HCT116 (cell line): Measurements from ENCODE around the gene RAPGEF2. TPM values are rescaled to one million over a fixed set of nuclear protein-coding genes. Genes with fewer than 3 reads are reported as not detected.

ENCODE experiments used
- ATAC-seq: fragments of 200-7000 bp; cut with Tn5 transposase; 2 replicates; pipeline ENCODE4 v1.9.1; 2020; ENCODE audit warnings: mild to moderate bottlenecking, moderate library complexity
- BruUV-seq: library from RNA; stranded (reverse); fragments of 400-500 nt; replicated peaks from 2 replicates; lab custom pipeline; 2021; lab: Mats Ljungman, UMichigan
- CTCF ChIA-PET: fragments of 300-600 bp; sonication (Branson Sonifier 250); formaldehyde crosslinking; loops from one replicate; lab custom pipeline; 2021; ENCODE audit warnings: antibody characterized with exemption; lab: Charles Lee
- POLR2A ChIA-PET: fragments of 300-600, 350-600 bp; sonication (Branson Sonifier 250); formaldehyde crosslinking; loops from one replicate; lab custom pipeline; 2021; ENCODE audit warnings: antibody characterized with exemption; lab: Charles Lee
- RAD21 ChIA-PET, 2 experiments: fragments of 300-600 bp; sonication (Branson Sonifier 250); formaldehyde crosslinking; loops; one replicate each; lab custom pipeline; 2023; ENCODE audit warnings: low total read pairs in 2 of 2; ENCODE audit not compliant: uncharacterized antibody in 2 of 2, unreplicated experiment in 2 of 2, low non-redundant PET in 1 of 2; lab: Charles Lee
- DNase-seq: peaks from one replicate; pipeline ENCODE4 v3.0.0-alpha.2; 2010; ENCODE audit warnings: low read depth, low spot score
- H2AFZ ChIP-seq: fragments of 200-600 bp; shearing (Covaris generic), sonication (generic); 2 replicates; pipeline ENCODE4 v1.6.1; 2017; ENCODE audit warnings: low read depth, mixed run types, mixed read lengths, antibody characterized with exemption, low read length; ENCODE audit not compliant: poor library complexity, severe bottlenecking
- H3K27ac ChIP-seq: 2 replicates; pipeline ENCODE4 v1.5.1; 2012; ENCODE audit warnings: low read depth, low read length
- H3K27me3 ChIP-seq: fragments of 200-600 bp; sonication (generic); 2 replicates; pipeline ENCODE4 v1.6.1; 2016; ENCODE audit warnings: mixed run types, low read length, mixed read lengths; ENCODE audit not compliant: insufficient read depth
- H3K36me3 ChIP-seq, 2 experiments: fragments of 200-500 bp in 1 of 2; fragments of 200-600 bp in 1 of 2; sonication (Bioruptor generic) in 1 of 2; sonication (generic) in 1 of 2; 2 replicates each; pipeline versions ENCODE4 v1.5.1 to v1.6.1; 2014 to 2016; ENCODE audit warnings: low read length in 2 of 2, inconsistent platforms in 1 of 2, mixed read lengths in 1 of 2, mixed run types in 1 of 2; ENCODE audit not compliant: insufficient read depth in 2 of 2, control insufficient read depth in 1 of 2
- H3K4me1 ChIP-seq, 2 experiments: fragments of 200-600 bp in 1 of 2; sonication (generic) in 1 of 2; 2 replicates each; pipeline versions ENCODE4 v1.5.1 to v1.6.1; 2012 to 2017; ENCODE audit warnings: low read length in 2 of 2, inconsistent platforms in 1 of 2, mild to moderate bottlenecking in 1 of 2, mixed read lengths in 1 of 2, mixed run types in 1 of 2, moderate library complexity in 1 of 2; ENCODE audit not compliant: insufficient read depth in 2 of 2, control insufficient read depth in 1 of 2
- H3K4me2 ChIP-seq: fragments of 200-600 bp; sonication (generic); 2 replicates; pipeline ENCODE4 v1.6.1; 2017; ENCODE audit warnings: mixed run types, low read length, mixed read lengths
- H3K4me3 ChIP-seq, 2 experiments: fragments of 200-600 bp in 1 of 2; sonication (generic) in 1 of 2; replicated peaks in 1 of 2; 2 replicates each; pipeline ENCODE4 v1.5.1; 2011 to 2016; ENCODE audit warnings: low read length in 2 of 2, control low read depth in 1 of 2, low read depth in 1 of 2, mild to moderate bottlenecking in 1 of 2, mixed read lengths in 1 of 2, mixed run types in 1 of 2
- H3K79me2 ChIP-seq: fragments of 200-600 bp; sonication (generic); 2 replicates; pipeline ENCODE4 v1.6.1; 2017; ENCODE audit warnings: mild to moderate bottlenecking, mixed run types, low read length, moderate library complexity, mixed read lengths; ENCODE audit not compliant: insufficient read depth
- H3K9ac ChIP-seq: fragments of 200-600 bp; sonication (generic); 2 replicates; pipeline ENCODE4 v1.6.1; 2016; ENCODE audit warnings: low read length, mixed read lengths
- H3K9me2 ChIP-seq: fragments of 200-600 bp; sonication (generic), shearing (Covaris generic); 2 replicates; pipeline ENCODE4 v1.6.1; 2017; ENCODE audit warnings: mixed run types, mild to moderate bottlenecking, moderate library complexity; ENCODE audit not compliant: insufficient read depth
- H3K9me3 ChIP-seq, 2 experiments: fragments of 200-500 bp in 1 of 2; fragments of 200-600 bp in 1 of 2; sonication (Bioruptor generic) in 1 of 2; sonication (generic) in 1 of 2; 2 replicates each; pipeline ENCODE4 v1.6.1; 2014 to 2017; ENCODE audit warnings: low read length in 2 of 2, mixed read lengths in 2 of 2, inconsistent platforms in 1 of 2, low read depth in 1 of 2, mild to moderate bottlenecking in 1 of 2, mixed run types in 1 of 2, moderate library complexity in 1 of 2; ENCODE audit not compliant: control insufficient read depth in 1 of 2, insufficient read depth in 1 of 2
- H4K20me1 ChIP-seq: fragments of 200-600 bp; sonication (generic), shearing (Covaris generic); 2 replicates; pipeline ENCODE4 v1.6.1; 2017; ENCODE audit warnings: mixed run types, mild to moderate bottlenecking, moderate library complexity; ENCODE audit not compliant: insufficient read depth
- CEBPB ChIP-seq: IDR thresholded peaks from 2 replicates; pipeline ENCODE4 v1.6.1; 2012; ENCODE audit warnings: low read depth
- EGR1 ChIP-seq: IDR thresholded peaks from 2 replicates; pipeline ENCODE4 v1.6.1; 2012; ENCODE audit warnings: low read depth
- ELF1 ChIP-seq: IDR thresholded peaks from 2 replicates; pipeline ENCODE4 v1.6.1; 2012; ENCODE audit warnings: low read depth, borderline replicate concordance
- FOSL1 ChIP-seq: IDR thresholded peaks from 2 replicates; pipeline ENCODE4 v1.6.1; 2012; ENCODE audit warnings: low read depth
- JUND ChIP-seq: IDR thresholded peaks from 2 replicates; pipeline ENCODE4 v1.6.1; 2012
- POLR2A ChIP-seq: IDR thresholded peaks from 2 replicates; pipeline ENCODE4 v1.7.0; 2011; ENCODE audit warnings: borderline replicate concordance; ENCODE audit not compliant: insufficient read depth, insufficient read length; ENCODE audit errors: extremely low read depth
- POLR2AphosphoS5 ChIP-seq: IDR thresholded peaks from 2 replicates; pipeline ENCODE4 v1.6.1; 2011; ENCODE audit warnings: mild to moderate bottlenecking, low read depth, low read length, moderate library complexity
- RAD21 ChIP-seq: IDR thresholded peaks from 2 replicates; pipeline ENCODE4 v1.6.1; 2012; ENCODE audit warnings: low read depth, mild to moderate bottlenecking
- SIN3A ChIP-seq: IDR thresholded peaks from 2 replicates; pipeline ENCODE4 v1.6.1; 2012; ENCODE audit warnings: low read depth
- SP1 ChIP-seq: IDR thresholded peaks from 2 replicates; pipeline ENCODE4 v1.6.1; 2012; ENCODE audit warnings: low read depth
- SRF ChIP-seq: IDR thresholded peaks from 2 replicates; pipeline ENCODE4 v1.6.1; 2012; ENCODE audit warnings: low read depth
- ZNF274 ChIP-seq: fragments of 200-500 bp; sonication (Bioruptor generic); IDR thresholded peaks from 2 replicates; pipeline ENCODE4 v1.6.1; 2014; ENCODE audit warnings: mild to moderate bottlenecking, low read depth, low read length, inconsistent platforms
- intact Hi-C: fragments of 100-400 bp; cut with micrococcal nuclease; formaldehyde crosslinking; loops from 2 replicates; pipeline ENCODE4 v1.10.0; 2022
- total RNA-seq: library from RNA; stranded (reverse); gene quantifications from one replicate; pipeline ENCODE4 v1.2.1, GENCODE V29; 2021; ENCODE audit not compliant: unreplicated experiment
- TF ChIP-seq, protein P1 (sequence below), 3 experiments: fragments of 200-600 bp in 1 of 3; sonication (generic) in 1 of 3; IDR thresholded peaks in 2 of 3; conservative IDR thresholded peaks in 1 of 3; 2 replicates each; pipeline ENCODE4 v1.5.1; 2012 to 2017; ENCODE audit warnings: low read depth in 2 of 3, low read length in 2 of 3, antibody characterized with exemption in 1 of 3, borderline replicate concordance in 1 of 3, control low read depth in 1 of 3, mild to moderate bottlenecking in 1 of 3, mixed read lengths in 1 of 3, mixed run types in 1 of 3, moderate library complexity in 1 of 3; ENCODE audit not compliant: insufficient read depth in 1 of 3
- TF ChIP-seq, protein P2 (sequence below): IDR thresholded peaks from 2 replicates; pipeline ENCODE4 v1.6.1; 2012; ENCODE audit warnings: low read depth

Gene RAPGEF2
- total RNA-seq, 1 experiment from 2014 or later = 21.2 TPM

DNA sequence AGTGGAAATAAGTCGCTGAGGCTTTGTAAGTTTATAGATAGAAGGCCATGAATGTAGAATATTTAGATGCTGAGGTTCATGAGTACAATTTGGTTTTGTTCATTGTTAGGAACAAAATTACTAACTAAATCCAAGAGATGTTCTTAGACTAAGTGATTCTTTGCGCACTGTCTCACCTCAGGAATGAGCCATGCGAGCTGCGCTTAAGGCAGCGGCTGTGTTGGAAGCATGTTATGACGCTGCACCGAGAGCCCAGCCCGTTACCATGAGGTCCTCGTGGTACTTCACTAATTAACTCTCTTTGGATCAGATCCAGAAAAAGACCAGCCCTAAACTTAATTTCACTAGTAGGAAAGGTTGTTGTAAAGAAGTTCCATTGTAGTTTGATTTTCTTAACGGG, 166.2 kb downstream of the RAPGEF2 start:
- Histone ChIP-seq H3K9me3 (no peaks in the 10 kb centered on the region), H3K27ac (no peak overlapping the region), H3K9me2 (no peaks in the 10 kb centered on the region), H3K9ac (no peak overlapping the region), H4K20me1 (no peaks in the 10 kb centered on the region)
- no peak for TF ChIP-seq JUND
- TF ChIP-seq ZNF274 = no peak
- TF ChIP-seq RAD21 = no peak
- TF ChIP-seq, protein P1, sequence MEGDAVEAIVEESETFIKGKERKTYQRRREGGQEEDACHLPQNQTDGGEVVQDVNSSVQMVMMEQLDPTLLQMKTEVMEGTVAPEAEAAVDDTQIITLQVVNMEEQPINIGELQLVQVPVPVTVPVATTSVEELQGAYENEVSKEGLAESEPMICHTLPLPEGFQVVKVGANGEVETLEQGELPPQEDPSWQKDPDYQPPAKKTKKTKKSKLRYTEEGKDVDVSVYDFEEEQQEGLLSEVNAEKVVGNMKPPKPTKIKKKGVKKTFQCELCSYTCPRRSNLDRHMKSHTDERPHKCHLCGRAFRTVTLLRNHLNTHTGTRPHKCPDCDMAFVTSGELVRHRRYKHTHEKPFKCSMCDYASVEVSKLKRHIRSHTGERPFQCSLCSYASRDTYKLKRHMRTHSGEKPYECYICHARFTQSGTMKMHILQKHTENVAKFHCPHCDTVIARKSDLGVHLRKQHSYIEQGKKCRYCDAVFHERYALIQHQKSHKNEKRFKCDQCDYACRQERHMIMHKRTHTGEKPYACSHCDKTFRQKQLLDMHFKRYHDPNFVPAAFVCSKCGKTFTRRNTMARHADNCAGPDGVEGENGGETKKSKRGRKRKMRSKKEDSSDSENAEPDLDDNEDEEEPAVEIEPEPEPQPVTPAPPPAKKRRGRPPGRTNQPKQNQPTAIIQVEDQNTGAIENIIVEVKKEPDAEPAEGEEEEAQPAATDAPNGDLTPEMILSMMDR (IDR thresholded peaks at IDR 0.05 in 2 of 3, conservative IDR thresholded peaks at IDR 0.05 in 1 of 3; ENCODE audit: borderline replicate concordance in 1 of 3, insufficient read depth in 1 of 3, low read depth in 2 of 3, low read length in 2 of 3) = no peak
- no peak for TF ChIP-seq FOSL1
- no peak for TF ChIP-seq SIN3A
- TF ChIP-seq CEBPB = no peak
- no peak for TF ChIP-seq POLR2A
- no peak for TF ChIP-seq SP1
- TF ChIP-seq ELF1 = no peak
- no peak for TF ChIP-seq SRF
- no peak for TF ChIP-seq POLR2AphosphoS5
- TF ChIP-seq, protein P2, sequence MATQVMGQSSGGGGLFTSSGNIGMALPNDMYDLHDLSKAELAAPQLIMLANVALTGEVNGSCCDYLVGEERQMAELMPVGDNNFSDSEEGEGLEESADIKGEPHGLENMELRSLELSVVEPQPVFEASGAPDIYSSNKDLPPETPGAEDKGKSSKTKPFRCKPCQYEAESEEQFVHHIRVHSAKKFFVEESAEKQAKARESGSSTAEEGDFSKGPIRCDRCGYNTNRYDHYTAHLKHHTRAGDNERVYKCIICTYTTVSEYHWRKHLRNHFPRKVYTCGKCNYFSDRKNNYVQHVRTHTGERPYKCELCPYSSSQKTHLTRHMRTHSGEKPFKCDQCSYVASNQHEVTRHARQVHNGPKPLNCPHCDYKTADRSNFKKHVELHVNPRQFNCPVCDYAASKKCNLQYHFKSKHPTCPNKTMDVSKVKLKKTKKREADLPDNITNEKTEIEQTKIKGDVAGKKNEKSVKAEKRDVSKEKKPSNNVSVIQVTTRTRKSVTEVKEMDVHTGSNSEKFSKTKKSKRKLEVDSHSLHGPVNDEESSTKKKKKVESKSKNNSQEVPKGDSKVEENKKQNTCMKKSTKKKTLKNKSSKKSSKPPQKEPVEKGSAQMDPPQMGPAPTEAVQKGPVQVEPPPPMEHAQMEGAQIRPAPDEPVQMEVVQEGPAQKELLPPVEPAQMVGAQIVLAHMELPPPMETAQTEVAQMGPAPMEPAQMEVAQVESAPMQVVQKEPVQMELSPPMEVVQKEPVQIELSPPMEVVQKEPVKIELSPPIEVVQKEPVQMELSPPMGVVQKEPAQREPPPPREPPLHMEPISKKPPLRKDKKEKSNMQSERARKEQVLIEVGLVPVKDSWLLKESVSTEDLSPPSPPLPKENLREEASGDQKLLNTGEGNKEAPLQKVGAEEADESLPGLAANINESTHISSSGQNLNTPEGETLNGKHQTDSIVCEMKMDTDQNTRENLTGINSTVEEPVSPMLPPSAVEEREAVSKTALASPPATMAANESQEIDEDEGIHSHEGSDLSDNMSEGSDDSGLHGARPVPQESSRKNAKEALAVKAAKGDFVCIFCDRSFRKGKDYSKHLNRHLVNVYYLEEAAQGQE = no peak
- no peak for TF ChIP-seq EGR1
- TF ChIP-seq, all 23 proteins: peak for 0
- H3K4me2 ChIP-seq = no peak overlapping the region
- POLR2A ChIA-PET = no interaction called here
- intact Hi-C loops = no loop called here
- H3K36me3 ChIP-seq = no peaks in the 10 kb centered on the region
- peaks cover 10 to 12% of the 10 kb centered on the region in 2 experiments for H3K4me1 ChIP-seq
- H3K79me2 ChIP-seq = no peaks in the 10 kb centered on the region
- H3K27me3 ChIP-seq = no peaks in the 10 kb centered on the region
- no peak for ATAC-seq
- no peak for DNase-seq
- no peak overlapping the region for H2AFZ ChIP-seq
- no TSS peak for BruUV-seq
- RAD21 ChIA-PET = no interaction called here
- H3K4me3 ChIP-seq = no peak overlapping the region
- CTCF ChIA-PET = no interaction called here
